K562 (cell line): Measurements from ENCODE around the gene AP1G2.

Experiments
- CTCF ChIP-seq, 3 experiments: IDR thresholded peaks in 2 of 3; conservative IDR thresholded peaks in 1 of 3; 2 replicates each; pipeline ENCODE4 v1.5.1; 2011 to 2012; ENCODE audit warnings: low read length in 3 of 3, mild to moderate bottlenecking in 3 of 3, control low read depth in 2 of 3, improper control_type of control experiment in 1 of 3, inconsistent platforms in 1 of 3, low read depth in 1 of 3, mixed read lengths in 1 of 3, moderate library complexity in 1 of 3; ENCODE audit not compliant: insufficient read depth in 2 of 3
- YY1 ChIP-seq, 3 experiments: IDR thresholded peaks; 2 replicates each; pipeline ENCODE4 v1.6.1; 2011; ENCODE audit warnings: low read length in 2 of 3, mild to moderate bottlenecking in 2 of 3, moderate library complexity in 2 of 3, borderline replicate concordance in 1 of 3, control low read depth in 1 of 3, low read depth in 1 of 3; ENCODE audit not compliant: insufficient read depth in 3 of 3, insufficient replicate concordance in 2 of 3, control insufficient read depth in 1 of 3, insufficient read length in 1 of 3; ENCODE audit errors: extremely low read depth in 1 of 3

GRCh38 chr14:23518709-23519108 is 48.9 kb downstream of the AP1G2 start:
- TF ChIP-seq YY1 (IDR thresholded peaks at IDR 0.05; ENCODE audit: borderline replicate concordance in 1 of 3, control insufficient read depth in 1 of 3, extremely low read depth in 1 of 3, insufficient read depth in 3 of 3, insufficient read length in 1 of 3, insufficient replicate concordance in 2 of 3, low read depth in 1 of 3, low read length in 2 of 3) (no peak), CTCF (IDR thresholded peaks at IDR 0.05 in 2 of 3, conservative IDR thresholded peaks at IDR 0.05 in 1 of 3; ENCODE audit: insufficient read depth in 2 of 3, low read depth in 1 of 3, low read length in 3 of 3) (no peak)
